ENCODE data around the gene PACS2. TPM values are rescaled to one million over a fixed set of nuclear protein-coding genes. Genes with fewer than 3 reads are reported as not detected.

The PACS2 gene
- total RNA-seq, 1 experiment from 2014 or later = 72.5 TPM

DNA sequence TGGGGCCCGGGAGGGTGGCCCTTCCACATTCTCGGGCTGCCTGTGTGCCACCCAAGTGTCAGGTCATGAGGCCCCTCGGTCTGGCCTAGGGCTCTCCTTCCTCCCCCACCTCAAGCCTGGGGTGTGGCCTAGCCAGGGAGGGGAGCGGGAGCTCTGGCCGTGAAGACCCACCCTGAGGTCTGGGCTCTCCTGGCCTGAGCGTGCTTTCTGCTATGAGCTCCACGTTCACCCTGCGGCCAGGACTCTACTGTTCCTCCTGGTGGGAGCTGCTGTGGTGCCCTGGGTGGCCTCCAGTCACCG lies 12.0 kb downstream of the PACS2 start:
- no peak overlapping the region; the same call in 1 of the 2 replicates for H3K14ac ChIP-seq (ENCODE audit: insufficient read depth, low read length)
- no peak overlapping the region for H2BK5ac ChIP-seq (ENCODE audit: insufficient read length, low read length)
- no peak overlapping the region for H2BK15ac ChIP-seq (ENCODE audit: low read depth, low read length)
- H3K9me3 ChIP-seq (ENCODE audit: control insufficient read depth, low read depth, low read length) = no peaks in the 10 kb centered on the region
- H3K27ac ChIP-seq (ENCODE audit: insufficient read length, low read depth, low read length) = no peak overlapping the region
- H3K4me3 Mint-ChIP-seq = no peak overlapping the region
- H2AFZ ChIP-seq (ENCODE audit: low read length) = no peak overlapping the region
- H3K27me3 Mint-ChIP-seq (ENCODE audit: low read depth) = no peaks in the 10 kb centered on the region
- no peak overlapping the region for H4K8ac ChIP-seq (replicated peaks; ENCODE audit: insufficient read length, low read depth, low read length)
- peaks cover 63 to 69% of the 10 kb centered on the region in 2 experiments for H3K4me1 Mint-ChIP-seq
- H2BK20ac ChIP-seq (ENCODE audit: low read depth, low read length, poor library complexity, severe bottlenecking) = no peak overlapping the region
- H3K4me1 ChIP-seq (ENCODE audit: insufficient read depth, low read length) = peaks cover 9% of the 10 kb centered on the region; the same call in 1 of the 2 replicates
- TF ChIP-seq, protein P1, sequence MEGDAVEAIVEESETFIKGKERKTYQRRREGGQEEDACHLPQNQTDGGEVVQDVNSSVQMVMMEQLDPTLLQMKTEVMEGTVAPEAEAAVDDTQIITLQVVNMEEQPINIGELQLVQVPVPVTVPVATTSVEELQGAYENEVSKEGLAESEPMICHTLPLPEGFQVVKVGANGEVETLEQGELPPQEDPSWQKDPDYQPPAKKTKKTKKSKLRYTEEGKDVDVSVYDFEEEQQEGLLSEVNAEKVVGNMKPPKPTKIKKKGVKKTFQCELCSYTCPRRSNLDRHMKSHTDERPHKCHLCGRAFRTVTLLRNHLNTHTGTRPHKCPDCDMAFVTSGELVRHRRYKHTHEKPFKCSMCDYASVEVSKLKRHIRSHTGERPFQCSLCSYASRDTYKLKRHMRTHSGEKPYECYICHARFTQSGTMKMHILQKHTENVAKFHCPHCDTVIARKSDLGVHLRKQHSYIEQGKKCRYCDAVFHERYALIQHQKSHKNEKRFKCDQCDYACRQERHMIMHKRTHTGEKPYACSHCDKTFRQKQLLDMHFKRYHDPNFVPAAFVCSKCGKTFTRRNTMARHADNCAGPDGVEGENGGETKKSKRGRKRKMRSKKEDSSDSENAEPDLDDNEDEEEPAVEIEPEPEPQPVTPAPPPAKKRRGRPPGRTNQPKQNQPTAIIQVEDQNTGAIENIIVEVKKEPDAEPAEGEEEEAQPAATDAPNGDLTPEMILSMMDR (conservative IDR thresholded peaks at IDR 0.05) = no peak
- no peak overlapping the region for H2AK5ac ChIP-seq (ENCODE audit: insufficient read length, low read length)
- H3K4me2 ChIP-seq (ENCODE audit: insufficient read depth, insufficient read length, low read length) = no peak overlapping the region
- WGBS (ENCODE audit: extremely low coverage, insufficient read length, low lambda C conversion rate) = no CpG with 5 or more reads among the region's 9 CpGs
- H4K91ac ChIP-seq (ENCODE audit: insufficient read length, low read depth, low read length) = no peak overlapping the region
- H3K4ac ChIP-seq (ENCODE audit: low read depth, low read length) = no peak overlapping the region
- H3K27me3 ChIP-seq (ENCODE audit: insufficient read depth, low read length) = no peaks in the 10 kb centered on the region
- no peak overlapping the region for H2BK12ac ChIP-seq (ENCODE audit: insufficient read length, low read depth, low read length)
- H3K36me3 Mint-ChIP-seq (ENCODE audit: insufficient read depth in 1 of 3, low read depth in 3 of 3) = peaks cover 0 to 5% (median 0%) of the 10 kb centered on the region in 3 experiments; a peak in 4 of 7 replicates
- no peak overlapping the region for H3K23ac ChIP-seq (ENCODE audit: insufficient read length, low read depth, low read length)
- no peak overlapping the region for H4K5ac ChIP-seq (ENCODE audit: insufficient read length, low read depth, low read length)
- H3K56ac ChIP-seq (ENCODE audit: insufficient read length, low read depth, low read length) = no peak overlapping the region
- H3K79me2 ChIP-seq (ENCODE audit: insufficient read depth, low read length) = peaks cover 15% of the 10 kb centered on the region; the same call in 1 of the 2 replicates
- no peak for DNase-seq
- H3K79me1 ChIP-seq (ENCODE audit: insufficient read depth, low read depth, low read length, poor library complexity, severe bottlenecking) = peaks cover 14% of the 10 kb centered on the region
- H3K9ac ChIP-seq (ENCODE audit: extremely low read depth, insufficient read length, low read length) = no peak overlapping the region
- H4K20me1 ChIP-seq (ENCODE audit: control insufficient read depth, insufficient read depth, insufficient read length) = peaks cover 4% of the 10 kb centered on the region
- H3T11ph ChIP-seq (ENCODE audit: low read length) = no peak overlapping the region
- no peaks in the 10 kb centered on the region for H3K9me3 Mint-ChIP-seq
- H3K18ac ChIP-seq (ENCODE audit: insufficient read length, low read depth, low read length) = no peak overlapping the region
- H3K23me2 ChIP-seq (ENCODE audit: insufficient read length, low read depth, low read length, poor library complexity, severe bottlenecking) = no peaks in the 10 kb centered on the region
- no peak overlapping the region for H3K27ac Mint-ChIP-seq
- H2BK120ac ChIP-seq (ENCODE audit: low read depth, low read length, poor library complexity, severe bottlenecking) = no peak overlapping the region
